GM23338 (cell line): Measurements from ENCODE around the gene MSH3.

Experiments used
- CREB1 ChIP-seq: fragments of 250-450 bp; sonication (Bioruptor Pico); IDR thresholded peaks from 2 replicates; pipeline ENCODE4 v1.5.0; 2020; ENCODE audit warnings: low read depth, mild to moderate bottlenecking, moderate library complexity
- EZH2 ChIP-seq: fragments of 200-600 bp; sonication (generic); IDR thresholded peaks from one replicate; pipeline ENCODE4 v1.8.0; 2017; ENCODE audit warnings: antibody characterized with exemption, mild to moderate bottlenecking, low read depth; ENCODE audit not compliant: unreplicated experiment
- EZH2phosphoT487 ChIP-seq: fragments of 200-600 bp; sonication (generic); IDR thresholded peaks from one replicate; pipeline ENCODE4 v1.8.1; 2018; ENCODE audit warnings: antibody characterized with exemption; ENCODE audit not compliant: unreplicated experiment
- JUNB ChIP-seq: IDR thresholded peaks from one replicate; pipeline ENCODE4 v1.6.1; 2016; ENCODE audit warnings: antibody characterized with exemption; ENCODE audit not compliant: unreplicated experiment
- NANOG ChIP-seq: IDR thresholded peaks from 2 replicates; pipeline ENCODE4 v1.6.1; 2016; ENCODE audit warnings: antibody characterized with exemption, borderline replicate concordance
- POLR2AphosphoS5 ChIP-seq: IDR thresholded peaks from 2 replicates; pipeline ENCODE4 v1.6.1; 2016; ENCODE audit warnings: antibody characterized with exemption, low read depth
- ZNF114 ChIP-seq: fragments of 250-450 bp; sonication (Bioruptor Pico); IDR thresholded peaks from 2 replicates; pipeline ENCODE4 v1.5.0; 2020; ENCODE audit warnings: mild to moderate bottlenecking, moderate library complexity
- TF ChIP-seq, protein P1 (sequence below), 2 experiments: fragments of 200-600 bp in 1 of 2; sonication (generic) in 1 of 2; conservative IDR thresholded peaks; 2 replicates each; pipeline versions ENCODE4 v1.5.1 to v1.6.1; 2016 to 2017; ENCODE audit warnings: antibody characterized with exemption in 2 of 2, low read depth in 2 of 2, mild to moderate bottlenecking in 2 of 2, moderate library complexity in 1 of 2
- TF ChIP-seq, protein P2 (sequence below): IDR thresholded peaks from one replicate; pipeline ENCODE4 v1.6.1; 2018; ENCODE audit warnings: antibody characterized with exemption; ENCODE audit not compliant: unreplicated experiment
- TF ChIP-seq, protein P3 (sequence below): fragments of 250-450 bp; sonication (Bioruptor Pico); IDR thresholded peaks from 2 replicates; pipeline ENCODE4 v1.5.0; 2020; ENCODE audit warnings: mild to moderate bottlenecking, moderate library complexity
- TF ChIP-seq, protein P4 (sequence below): IDR thresholded peaks from 2 replicates; pipeline ENCODE4 v1.6.1; 2016; ENCODE audit warnings: antibody characterized with exemption

DNA sequence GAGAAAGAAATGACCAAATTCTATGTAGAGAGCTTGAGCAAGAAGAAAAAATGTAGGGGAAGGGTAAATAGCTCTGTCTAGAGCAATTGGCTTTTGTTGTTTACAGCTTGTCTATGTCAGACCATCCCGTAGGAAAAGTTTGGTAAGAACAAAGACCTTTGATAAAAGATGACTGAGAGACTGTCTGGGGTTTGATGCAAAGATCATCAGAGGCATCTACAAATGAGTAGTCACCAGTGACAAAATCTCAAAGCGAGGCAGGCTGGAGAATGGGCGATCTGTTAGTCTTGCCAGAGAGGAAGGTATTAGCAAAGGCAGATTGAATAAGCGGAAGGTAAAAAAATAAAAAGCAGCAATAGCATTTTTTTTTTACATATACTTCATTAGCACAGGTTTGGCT lies 180.7 kb downstream of the MSH3 start:
- TF ChIP-seq, protein P1, sequence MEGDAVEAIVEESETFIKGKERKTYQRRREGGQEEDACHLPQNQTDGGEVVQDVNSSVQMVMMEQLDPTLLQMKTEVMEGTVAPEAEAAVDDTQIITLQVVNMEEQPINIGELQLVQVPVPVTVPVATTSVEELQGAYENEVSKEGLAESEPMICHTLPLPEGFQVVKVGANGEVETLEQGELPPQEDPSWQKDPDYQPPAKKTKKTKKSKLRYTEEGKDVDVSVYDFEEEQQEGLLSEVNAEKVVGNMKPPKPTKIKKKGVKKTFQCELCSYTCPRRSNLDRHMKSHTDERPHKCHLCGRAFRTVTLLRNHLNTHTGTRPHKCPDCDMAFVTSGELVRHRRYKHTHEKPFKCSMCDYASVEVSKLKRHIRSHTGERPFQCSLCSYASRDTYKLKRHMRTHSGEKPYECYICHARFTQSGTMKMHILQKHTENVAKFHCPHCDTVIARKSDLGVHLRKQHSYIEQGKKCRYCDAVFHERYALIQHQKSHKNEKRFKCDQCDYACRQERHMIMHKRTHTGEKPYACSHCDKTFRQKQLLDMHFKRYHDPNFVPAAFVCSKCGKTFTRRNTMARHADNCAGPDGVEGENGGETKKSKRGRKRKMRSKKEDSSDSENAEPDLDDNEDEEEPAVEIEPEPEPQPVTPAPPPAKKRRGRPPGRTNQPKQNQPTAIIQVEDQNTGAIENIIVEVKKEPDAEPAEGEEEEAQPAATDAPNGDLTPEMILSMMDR (conservative IDR thresholded peaks at IDR 0.05; ENCODE audit: low read depth in 2 of 2): no peak
- TF ChIP-seq, protein P2, sequence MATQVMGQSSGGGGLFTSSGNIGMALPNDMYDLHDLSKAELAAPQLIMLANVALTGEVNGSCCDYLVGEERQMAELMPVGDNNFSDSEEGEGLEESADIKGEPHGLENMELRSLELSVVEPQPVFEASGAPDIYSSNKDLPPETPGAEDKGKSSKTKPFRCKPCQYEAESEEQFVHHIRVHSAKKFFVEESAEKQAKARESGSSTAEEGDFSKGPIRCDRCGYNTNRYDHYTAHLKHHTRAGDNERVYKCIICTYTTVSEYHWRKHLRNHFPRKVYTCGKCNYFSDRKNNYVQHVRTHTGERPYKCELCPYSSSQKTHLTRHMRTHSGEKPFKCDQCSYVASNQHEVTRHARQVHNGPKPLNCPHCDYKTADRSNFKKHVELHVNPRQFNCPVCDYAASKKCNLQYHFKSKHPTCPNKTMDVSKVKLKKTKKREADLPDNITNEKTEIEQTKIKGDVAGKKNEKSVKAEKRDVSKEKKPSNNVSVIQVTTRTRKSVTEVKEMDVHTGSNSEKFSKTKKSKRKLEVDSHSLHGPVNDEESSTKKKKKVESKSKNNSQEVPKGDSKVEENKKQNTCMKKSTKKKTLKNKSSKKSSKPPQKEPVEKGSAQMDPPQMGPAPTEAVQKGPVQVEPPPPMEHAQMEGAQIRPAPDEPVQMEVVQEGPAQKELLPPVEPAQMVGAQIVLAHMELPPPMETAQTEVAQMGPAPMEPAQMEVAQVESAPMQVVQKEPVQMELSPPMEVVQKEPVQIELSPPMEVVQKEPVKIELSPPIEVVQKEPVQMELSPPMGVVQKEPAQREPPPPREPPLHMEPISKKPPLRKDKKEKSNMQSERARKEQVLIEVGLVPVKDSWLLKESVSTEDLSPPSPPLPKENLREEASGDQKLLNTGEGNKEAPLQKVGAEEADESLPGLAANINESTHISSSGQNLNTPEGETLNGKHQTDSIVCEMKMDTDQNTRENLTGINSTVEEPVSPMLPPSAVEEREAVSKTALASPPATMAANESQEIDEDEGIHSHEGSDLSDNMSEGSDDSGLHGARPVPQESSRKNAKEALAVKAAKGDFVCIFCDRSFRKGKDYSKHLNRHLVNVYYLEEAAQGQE: no peak
- TF ChIP-seq EZH2: no peak
- no peak for TF ChIP-seq EZH2phosphoT487
- TF ChIP-seq POLR2AphosphoS5: no peak
- TF ChIP-seq CREB1 (CRISPR knock-in tag): no peak
- TF ChIP-seq, protein P3, sequence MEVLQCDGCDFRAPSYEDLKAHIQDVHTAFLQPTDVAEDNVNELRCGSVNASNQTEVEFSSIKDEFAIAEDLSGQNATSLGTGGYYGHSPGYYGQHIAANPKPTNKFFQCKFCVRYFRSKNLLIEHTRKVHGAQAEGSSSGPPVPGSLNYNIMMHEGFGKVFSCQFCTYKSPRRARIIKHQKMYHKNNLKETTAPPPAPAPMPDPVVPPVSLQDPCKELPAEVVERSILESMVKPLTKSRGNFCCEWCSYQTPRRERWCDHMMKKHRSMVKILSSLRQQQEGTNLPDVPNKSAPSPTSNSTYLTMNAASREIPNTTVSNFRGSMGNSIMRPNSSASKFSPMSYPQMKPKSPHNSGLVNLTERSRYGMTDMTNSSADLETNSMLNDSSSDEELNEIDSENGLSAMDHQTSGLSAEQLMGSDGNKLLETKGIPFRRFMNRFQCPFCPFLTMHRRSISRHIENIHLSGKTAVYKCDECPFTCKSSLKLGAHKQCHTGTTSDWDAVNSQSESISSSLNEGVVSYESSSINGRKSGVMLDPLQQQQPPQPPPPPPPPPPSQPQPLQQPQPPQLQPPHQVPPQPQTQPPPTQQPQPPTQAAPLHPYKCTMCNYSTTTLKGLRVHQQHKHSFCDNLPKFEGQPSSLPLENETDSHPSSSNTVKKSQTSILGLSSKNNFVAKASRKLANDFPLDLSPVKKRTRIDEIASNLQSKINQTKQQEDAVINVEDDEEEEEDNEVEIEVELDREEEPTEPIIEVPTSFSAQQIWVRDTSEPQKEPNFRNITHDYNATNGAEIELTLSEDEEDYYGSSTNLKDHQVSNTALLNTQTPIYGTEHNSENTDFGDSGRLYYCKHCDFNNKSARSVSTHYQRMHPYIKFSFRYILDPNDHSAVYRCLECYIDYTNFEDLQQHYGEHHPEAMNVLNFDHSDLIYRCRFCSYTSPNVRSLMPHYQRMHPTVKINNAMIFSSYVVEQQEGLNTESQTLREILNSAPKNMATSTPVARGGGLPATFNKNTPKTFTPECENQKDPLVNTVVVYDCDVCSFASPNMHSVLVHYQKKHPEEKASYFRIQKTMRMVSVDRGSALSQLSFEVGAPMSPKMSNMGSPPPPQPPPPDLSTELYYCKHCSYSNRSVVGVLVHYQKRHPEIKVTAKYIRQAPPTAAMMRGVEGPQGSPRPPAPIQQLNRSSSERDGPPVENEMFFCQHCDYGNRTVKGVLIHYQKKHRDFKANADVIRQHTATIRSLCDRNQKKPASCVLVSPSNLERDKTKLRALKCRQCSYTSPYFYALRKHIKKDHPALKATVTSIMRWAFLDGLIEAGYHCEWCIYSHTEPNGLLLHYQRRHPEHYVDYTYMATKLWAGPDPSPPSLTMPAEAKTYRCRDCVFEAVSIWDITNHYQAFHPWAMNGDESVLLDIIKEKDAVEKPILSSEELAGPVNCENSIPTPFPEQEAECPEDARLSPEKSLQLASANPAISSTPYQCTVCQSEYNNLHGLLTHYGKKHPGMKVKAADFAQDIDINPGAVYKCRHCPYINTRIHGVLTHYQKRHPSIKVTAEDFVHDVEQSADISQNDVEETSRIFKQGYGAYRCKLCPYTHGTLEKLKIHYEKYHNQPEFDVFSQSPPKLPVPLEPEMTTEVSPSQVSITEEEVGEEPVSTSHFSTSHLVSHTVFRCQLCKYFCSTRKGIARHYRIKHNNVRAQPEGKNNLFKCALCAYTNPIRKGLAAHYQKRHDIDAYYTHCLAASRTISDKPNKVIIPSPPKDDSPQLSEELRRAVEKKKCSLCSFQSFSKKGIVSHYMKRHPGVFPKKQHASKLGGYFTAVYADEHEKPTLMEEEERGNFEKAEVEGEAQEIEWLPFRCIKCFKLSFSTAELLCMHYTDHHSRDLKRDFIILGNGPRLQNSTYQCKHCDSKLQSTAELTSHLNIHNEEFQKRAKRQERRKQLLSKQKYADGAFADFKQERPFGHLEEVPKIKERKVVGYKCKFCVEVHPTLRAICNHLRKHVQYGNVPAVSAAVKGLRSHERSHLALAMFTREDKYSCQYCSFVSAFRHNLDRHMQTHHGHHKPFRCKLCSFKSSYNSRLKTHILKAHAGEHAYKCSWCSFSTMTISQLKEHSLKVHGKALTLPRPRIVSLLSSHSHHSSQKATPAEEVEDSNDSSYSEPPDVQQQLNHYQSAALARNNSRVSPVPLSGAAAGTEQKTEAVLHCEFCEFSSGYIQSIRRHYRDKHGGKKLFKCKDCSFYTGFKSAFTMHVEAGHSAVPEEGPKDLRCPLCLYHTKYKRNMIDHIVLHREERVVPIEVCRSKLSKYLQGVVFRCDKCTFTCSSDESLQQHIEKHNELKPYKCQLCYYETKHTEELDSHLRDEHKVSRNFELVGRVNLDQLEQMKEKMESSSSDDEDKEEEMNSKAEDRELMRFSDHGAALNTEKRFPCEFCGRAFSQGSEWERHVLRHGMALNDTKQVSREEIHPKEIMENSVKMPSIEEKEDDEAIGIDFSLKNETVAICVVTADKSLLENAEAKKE (CRISPR knock-in tag): no peak
- TF ChIP-seq, protein P4, sequence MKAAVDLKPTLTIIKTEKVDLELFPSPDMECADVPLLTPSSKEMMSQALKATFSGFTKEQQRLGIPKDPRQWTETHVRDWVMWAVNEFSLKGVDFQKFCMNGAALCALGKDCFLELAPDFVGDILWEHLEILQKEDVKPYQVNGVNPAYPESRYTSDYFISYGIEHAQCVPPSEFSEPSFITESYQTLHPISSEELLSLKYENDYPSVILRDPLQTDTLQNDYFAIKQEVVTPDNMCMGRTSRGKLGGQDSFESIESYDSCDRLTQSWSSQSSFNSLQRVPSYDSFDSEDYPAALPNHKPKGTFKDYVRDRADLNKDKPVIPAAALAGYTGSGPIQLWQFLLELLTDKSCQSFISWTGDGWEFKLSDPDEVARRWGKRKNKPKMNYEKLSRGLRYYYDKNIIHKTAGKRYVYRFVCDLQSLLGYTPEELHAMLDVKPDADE: no peak
- no peak for TF ChIP-seq JUNB
- TF ChIP-seq ZNF114: no peak
- no peak for TF ChIP-seq NANOG
